A673 (cell line): Measurements from ENCODE around the gene AMIGO3.

Experiments
- EZH2 ChIP-seq: fragments of 200-600 bp; sonication (generic); IDR thresholded peaks from 2 replicates; pipeline ENCODE4 v1.6.1; 2017; ENCODE audit warnings: borderline replicate concordance, low read depth, mild to moderate bottlenecking, mixed read lengths, antibody characterized with exemption, low read length; ENCODE audit not compliant: poor library complexity, severe bottlenecking
- TF ChIP-seq, protein P1 (sequence below): fragments of 300-800, 200-600 bp; sonication (generic); conservative IDR thresholded peaks from 2 replicates; pipeline ENCODE4 v1.5.1; 2017; ENCODE audit warnings: low read depth, mild to moderate bottlenecking, antibody characterized with exemption, low read length, moderate library complexity, mixed read lengths

DNA sequence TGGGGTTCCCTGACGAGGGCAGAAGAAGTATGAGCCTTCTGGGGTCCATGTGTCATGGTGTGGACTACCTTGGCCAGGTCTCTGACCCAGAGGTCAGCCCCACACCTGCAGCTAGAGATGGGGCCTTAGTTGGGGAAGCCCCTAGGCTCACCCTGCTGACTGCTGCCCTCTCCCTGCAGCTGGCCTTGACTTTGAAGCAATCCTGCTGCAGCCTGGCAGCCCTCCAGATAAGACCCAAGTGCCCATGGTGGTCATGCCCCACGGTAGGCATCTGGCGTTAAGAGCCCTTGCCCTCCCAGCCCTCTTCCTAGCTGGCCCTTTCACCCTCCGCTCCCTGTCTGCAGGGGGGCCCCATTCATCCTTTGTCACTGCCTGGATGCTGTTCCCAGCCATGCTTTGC is 37.9 kb downstream of the AMIGO3 start:
- TF ChIP-seq, protein P1, sequence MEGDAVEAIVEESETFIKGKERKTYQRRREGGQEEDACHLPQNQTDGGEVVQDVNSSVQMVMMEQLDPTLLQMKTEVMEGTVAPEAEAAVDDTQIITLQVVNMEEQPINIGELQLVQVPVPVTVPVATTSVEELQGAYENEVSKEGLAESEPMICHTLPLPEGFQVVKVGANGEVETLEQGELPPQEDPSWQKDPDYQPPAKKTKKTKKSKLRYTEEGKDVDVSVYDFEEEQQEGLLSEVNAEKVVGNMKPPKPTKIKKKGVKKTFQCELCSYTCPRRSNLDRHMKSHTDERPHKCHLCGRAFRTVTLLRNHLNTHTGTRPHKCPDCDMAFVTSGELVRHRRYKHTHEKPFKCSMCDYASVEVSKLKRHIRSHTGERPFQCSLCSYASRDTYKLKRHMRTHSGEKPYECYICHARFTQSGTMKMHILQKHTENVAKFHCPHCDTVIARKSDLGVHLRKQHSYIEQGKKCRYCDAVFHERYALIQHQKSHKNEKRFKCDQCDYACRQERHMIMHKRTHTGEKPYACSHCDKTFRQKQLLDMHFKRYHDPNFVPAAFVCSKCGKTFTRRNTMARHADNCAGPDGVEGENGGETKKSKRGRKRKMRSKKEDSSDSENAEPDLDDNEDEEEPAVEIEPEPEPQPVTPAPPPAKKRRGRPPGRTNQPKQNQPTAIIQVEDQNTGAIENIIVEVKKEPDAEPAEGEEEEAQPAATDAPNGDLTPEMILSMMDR = no peak
- no peak for TF ChIP-seq EZH2
